PC-3 (cell line): ENCODE data around the gene TLE3. TPM values are rescaled to one million over a fixed set of nuclear protein-coding genes. Genes with fewer than 3 reads are reported as not detected.

Experiments
- ATAC-seq: fragments of 200-7000 bp; cut with Tn5 transposase; 2 replicates; pipeline ENCODE4 v1.9.1; 2020; ENCODE audit warnings: mild to moderate bottlenecking, moderate library complexity
- BruUV-seq: library from RNA; stranded (reverse); fragments of 400-500 nt; replicated peaks from 2 replicates; lab custom pipeline; 2021; lab: Mats Ljungman, UMichigan
- CTCF ChIA-PET: fragments of 300-600 bp; sonication (Branson Sonifier 250); formaldehyde crosslinking; loops from one replicate; lab custom pipeline; 2022; ENCODE audit warnings: antibody characterized with exemption; lab: Charles Lee
- POLR2A ChIA-PET: fragments of 300-600 bp; sonication (Branson Sonifier 250); formaldehyde crosslinking; loops from one replicate; lab custom pipeline; 2022; ENCODE audit warnings: antibody characterized with exemption; ENCODE audit not compliant: unreplicated experiment; lab: Charles Lee
- DNase-seq: peaks from one replicate; pipeline ENCODE4 v3.0.0-alpha.2; 2015
- H2AFZ ChIP-seq: fragments of 300-600 bp; sonication (generic); 2 replicates; pipeline ENCODE4 v1.6.0; 2016; ENCODE audit warnings: antibody characterized with exemption, low read length
- H3F3A ChIP-seq: fragments of 300-600 bp; sonication (generic); one replicate; pipeline ENCODE4 v1.6.0; 2017; ENCODE audit warnings: antibody characterized with exemption, low read length, control low read depth, mild to moderate bottlenecking; ENCODE audit not compliant: unreplicated experiment
- H3K27ac ChIP-seq: fragments of 300-600 bp; sonication (generic); 2 replicates; pipeline ENCODE4 v1.5.1; 2016; ENCODE audit warnings: mild to moderate bottlenecking, low read length
- H3K27me3 ChIP-seq: fragments of 300-600 bp; sonication (generic); 2 replicates; pipeline ENCODE4 v1.6.1; 2016; ENCODE audit warnings: low read length, mixed read lengths
- H3K36me3 ChIP-seq: fragments of 300-600 bp; sonication (generic); 2 replicates; pipeline ENCODE4 v1.6.1; 2016; ENCODE audit warnings: low read depth, mixed run types, low read length, mixed read lengths
- H3K4me1 ChIP-seq: fragments of 300-600 bp; sonication (generic); 2 replicates; pipeline ENCODE4 v1.5.1; 2016; ENCODE audit warnings: low read length; ENCODE audit not compliant: insufficient read depth
- H3K4me2 ChIP-seq: fragments of 300-600 bp; sonication (generic); 2 replicates; pipeline ENCODE4 v1.6.0; 2016; ENCODE audit warnings: low read length
- H3K4me3 ChIP-seq: fragments of 300-600 bp; sonication (generic); 2 replicates; pipeline ENCODE4 v1.5.1; 2016; ENCODE audit warnings: mild to moderate bottlenecking, low read length, mixed read lengths
- H3K79me2 ChIP-seq: fragments of 300-600 bp; sonication (generic); 2 replicates; pipeline ENCODE4 v1.6.1; 2017; ENCODE audit warnings: low read length, mixed read lengths
- H3K9ac ChIP-seq: fragments of 300-600 bp; sonication (generic); 2 replicates; pipeline ENCODE4 v1.6.0; 2016; ENCODE audit warnings: mild to moderate bottlenecking, low read length
- H3K9me2 ChIP-seq: fragments of 300-600 bp; sonication (generic); replicated peaks from 2 replicates; pipeline ENCODE4 v1.6.1; 2016; ENCODE audit warnings: mixed run types, low read length, mixed read lengths
- H3K9me3 ChIP-seq: fragments of 300-600 bp; sonication (generic); 2 replicates; pipeline ENCODE4 v1.6.1; 2016; ENCODE audit warnings: low read length, mixed read lengths
- H4K20me1 ChIP-seq: fragments of 300-600 bp; sonication (generic); 2 replicates; pipeline ENCODE4 v1.6.1; 2016; ENCODE audit warnings: low read length, mixed read lengths
- CTCF ChIP-seq: fragments of 300-600 bp; sonication (generic); conservative IDR thresholded peaks from 2 replicates; pipeline ENCODE4 v1.5.1; 2017; ENCODE audit warnings: antibody characterized with exemption, low read depth, mild to moderate bottlenecking, low read length
- EZH2 ChIP-seq: fragments of 300-600 bp; sonication (generic); IDR thresholded peaks from one replicate; pipeline ENCODE4 v1.6.1; 2017; ENCODE audit warnings: antibody characterized with exemption, mild to moderate bottlenecking, low read length; ENCODE audit not compliant: unreplicated experiment
- EZH2phosphoT487 ChIP-seq: fragments of 300-600 bp; sonication (generic); IDR thresholded peaks from 2 replicates; pipeline ENCODE4 v1.6.1; 2018; ENCODE audit warnings: mild to moderate bottlenecking, antibody characterized with exemption, low read length, borderline replicate concordance
- intact Hi-C: fragments of 100-400 bp; cut with micrococcal nuclease; formaldehyde crosslinking; loops from 2 replicates; pipeline ENCODE4 v1.9.0; 2023
- total RNA-seq: library from RNA; depleted of rRNA; stranded (reverse); fragments of >200 nt; gene quantifications from 2 replicates; pipeline ENCODE4 v1.2.3, GENCODE V29; 2014

The TLE3 gene
- total RNA-seq, 1 experiment from 2014 or later = 72.5 TPM

DNA sequence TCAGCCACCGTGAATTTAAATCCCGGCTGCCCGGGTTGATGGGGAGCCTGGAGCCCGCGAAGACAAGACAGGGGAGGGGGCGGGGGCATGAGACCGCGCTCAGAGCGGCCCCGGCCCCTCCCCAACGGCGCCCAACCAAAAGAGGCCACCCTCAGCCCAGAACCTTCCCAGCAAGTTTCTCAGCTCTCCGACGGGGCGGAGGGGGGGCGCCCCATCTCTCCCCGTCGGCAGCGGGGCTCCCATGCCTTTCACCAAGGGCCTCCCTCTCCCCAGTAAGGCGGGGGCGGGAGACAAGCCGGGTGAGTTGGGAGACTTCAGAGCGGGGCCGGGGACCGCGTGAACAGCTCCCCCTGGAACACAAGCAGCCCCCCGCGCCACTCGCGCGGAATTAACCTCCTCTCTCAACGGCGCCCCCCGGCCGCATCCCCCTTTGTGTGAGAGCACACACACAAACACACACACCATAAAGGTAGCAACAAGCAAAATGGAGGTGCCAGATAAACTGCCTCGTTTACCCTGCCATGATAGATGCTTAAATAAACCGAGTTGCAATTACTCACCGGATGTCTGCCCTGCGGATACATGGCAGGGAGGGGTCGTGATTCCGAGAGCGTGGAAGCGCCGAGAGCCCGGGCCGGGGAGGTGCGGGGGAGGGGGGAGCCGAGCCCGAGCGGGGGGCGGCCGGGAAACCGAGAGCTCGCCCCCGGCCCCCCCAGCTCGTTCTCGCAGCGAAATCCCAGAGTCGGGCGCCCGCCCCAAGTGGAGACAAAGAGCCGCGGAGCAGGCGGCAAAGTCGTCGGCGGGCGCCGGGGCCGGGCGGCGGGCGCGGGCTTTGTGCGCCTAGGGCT lies 1.3 kb downstream of the TLE3 start:
- DNase-seq (peak; percentile 74), ATAC-seq (no peak)
- Histone ChIP-seq H3K4me1 (peaks cover 51% of the 10 kb centered on the region), H3F3A (no peaks in the 10 kb centered on the region), H3K79me2 (peaks cover 58% of the 10 kb centered on the region), H3K4me3 (peak overlapping the region; percentile 98), H2AFZ (no peak overlapping the region; the same call in 1 of the 2 replicates), H3K9ac (peak overlapping the region; percentile 96), H3K36me3 (peaks cover 17% of the 10 kb centered on the region), H3K4me2 (peak overlapping the region; percentile 98), H3K9me3 (no peaks in the 10 kb centered on the region), H4K20me1 (peaks cover 47% of the 10 kb centered on the region), H3K9me2 (no peaks in the 10 kb centered on the region), H3K27ac (peak overlapping the region; percentile 78), H3K27me3 (no peaks in the 10 kb centered on the region)
- POLR2A ChIA-PET = interaction anchor here (0.6 to 0.8 kb wide), 3 partner anchors 399 to 1775 kb away, joined by 3 read pairs; no protein-coding TSS in a partner anchor
- intact Hi-C loops = loop anchor here (1.0 to 5.0 kb wide), 5 partner anchors 381 to 629 kb away; no protein-coding TSS in a partner anchor
- BruUV-seq = TSS peak; percentile 12
- TF ChIP-seq EZH2 = no peak
- no peak for TF ChIP-seq EZH2phosphoT487
- no peak for TF ChIP-seq CTCF
- CTCF ChIA-PET = interaction anchor here (0.7 kb wide), 1 partner anchor 521 kb away, joined by 5 read pairs; no protein-coding TSS in a partner anchor

- no TSS peak for BruUV-seq
- H4K20me1 ChIP-seq = peaks cover 55% of the 10 kb centered on the region
- H3K27me3 ChIP-seq = no peaks in the 10 kb centered on the region
- TF ChIP-seq EZH2 (no peak), EZH2phosphoT487 (no peak), CTCF (no peak)
- DNase-seq (peak; percentile 17), ATAC-seq (no peak)
- H3F3A ChIP-seq = no peaks in the 10 kb centered on the region
- H3K36me3 ChIP-seq = peaks cover 25% of the 10 kb centered on the region
- peak overlapping the region; percentile 98 for H3K4me3 ChIP-seq
- H3K79me2 ChIP-seq = peaks cover 67% of the 10 kb centered on the region
- H3K9me2 ChIP-seq = no peaks in the 10 kb centered on the region
- peak overlapping the region; percentile 98 for H3K4me2 ChIP-seq
- H3K4me1 ChIP-seq = peaks cover 47% of the 10 kb centered on the region
- H3K9ac ChIP-seq = peak overlapping the region; percentile 96
- H2AFZ ChIP-seq = no peak overlapping the region
- H3K9me3 ChIP-seq = no peaks in the 10 kb centered on the region
- intact Hi-C loops = loop anchor here (5.0 kb wide), 4 partner anchors 382 to 628 kb away; no protein-coding TSS in a partner anchor
- ChIA-PET CTCF (interaction anchor here (0.7 kb wide), 1 partner anchor 520 kb away, joined by 5 read pairs; no protein-coding TSS in a partner anchor), POLR2A (interaction anchor here (0.5 to 0.7 kb wide), 2 partner anchors 533 to 1774 kb away, joined by 3 to 9 read pairs; no protein-coding TSS in a partner anchor)
- H3K27ac ChIP-seq = peak overlapping the region; percentile 78; the same call in 1 of the 2 replicates
Observed at GRCh38 chr15:70095408-70096214, 2.1 kb downstream of the TLE3 start.
